GM21529 (cell line): Measurements from ENCODE around the gene EARS2.

Experiments used
- ATAC-seq: cut with Tn5 transposase; IDR thresholded peaks from one replicate; pipeline ENCODE4 v1.9.1; 2021; ENCODE audit not compliant: unreplicated experiment

The EARS2 gene

DNA sequence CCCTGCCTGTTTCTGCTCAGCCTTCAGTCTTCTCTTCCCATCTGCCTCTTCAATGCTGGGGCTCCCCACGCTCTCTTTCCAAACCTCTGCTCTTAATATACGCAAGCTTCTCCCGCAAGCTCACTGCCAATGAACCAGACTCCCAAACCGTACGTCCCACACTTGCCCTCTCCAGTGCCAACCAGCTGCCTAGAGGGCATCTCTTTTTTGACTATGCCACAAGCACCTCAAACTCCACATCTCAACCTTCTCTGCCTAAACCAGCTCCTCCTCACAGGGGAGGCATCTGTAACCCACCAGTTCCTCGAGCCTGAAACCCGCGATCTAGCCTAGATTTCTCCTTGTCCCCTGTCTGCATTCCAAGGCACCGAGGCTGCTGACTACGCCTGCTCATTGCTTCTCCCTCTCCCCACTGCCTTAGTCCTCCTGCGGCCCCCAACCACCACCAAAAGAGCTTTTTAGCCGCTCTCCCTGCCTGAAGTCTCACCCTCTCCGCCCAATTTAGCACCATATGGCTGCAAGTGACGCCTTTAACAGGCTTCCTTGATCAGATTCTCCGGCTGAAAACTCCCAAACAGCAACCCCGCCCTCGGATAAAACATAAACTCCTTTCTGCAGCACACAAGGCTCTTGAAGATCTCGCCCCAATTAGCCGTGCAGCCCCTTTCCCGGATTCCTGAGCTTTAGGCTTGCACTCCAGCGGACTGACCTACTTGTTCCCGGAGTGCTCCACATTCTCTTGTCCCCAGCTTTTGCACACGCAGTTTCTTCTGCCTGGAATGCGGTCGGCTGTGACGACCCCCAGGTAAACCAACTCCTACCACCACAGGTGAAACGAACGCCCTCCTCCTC is 48.3 kb downstream of the EARS2 start:
- no peak for ATAC-seq

DNA sequence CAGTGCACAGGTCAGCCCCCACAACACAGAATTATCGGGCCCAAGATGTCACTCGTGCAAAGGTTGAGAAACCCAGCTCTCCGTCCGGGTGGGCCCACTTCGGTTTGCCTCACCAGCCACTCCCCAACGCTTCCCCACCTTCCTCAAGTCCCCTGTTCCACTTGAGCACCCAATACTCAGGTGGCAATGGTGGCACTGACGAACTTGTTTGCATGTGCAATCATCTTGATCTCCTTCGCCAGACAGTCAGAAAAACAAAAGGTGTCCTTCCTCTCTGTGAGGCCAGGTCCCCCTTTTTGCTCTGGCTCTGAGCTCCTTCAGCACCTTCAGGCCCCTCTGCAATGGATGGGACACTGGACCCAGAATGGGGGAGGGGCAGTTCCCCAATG is 50.5 kb downstream of the EARS2 start:
- ATAC-seq: no peak

DNA sequence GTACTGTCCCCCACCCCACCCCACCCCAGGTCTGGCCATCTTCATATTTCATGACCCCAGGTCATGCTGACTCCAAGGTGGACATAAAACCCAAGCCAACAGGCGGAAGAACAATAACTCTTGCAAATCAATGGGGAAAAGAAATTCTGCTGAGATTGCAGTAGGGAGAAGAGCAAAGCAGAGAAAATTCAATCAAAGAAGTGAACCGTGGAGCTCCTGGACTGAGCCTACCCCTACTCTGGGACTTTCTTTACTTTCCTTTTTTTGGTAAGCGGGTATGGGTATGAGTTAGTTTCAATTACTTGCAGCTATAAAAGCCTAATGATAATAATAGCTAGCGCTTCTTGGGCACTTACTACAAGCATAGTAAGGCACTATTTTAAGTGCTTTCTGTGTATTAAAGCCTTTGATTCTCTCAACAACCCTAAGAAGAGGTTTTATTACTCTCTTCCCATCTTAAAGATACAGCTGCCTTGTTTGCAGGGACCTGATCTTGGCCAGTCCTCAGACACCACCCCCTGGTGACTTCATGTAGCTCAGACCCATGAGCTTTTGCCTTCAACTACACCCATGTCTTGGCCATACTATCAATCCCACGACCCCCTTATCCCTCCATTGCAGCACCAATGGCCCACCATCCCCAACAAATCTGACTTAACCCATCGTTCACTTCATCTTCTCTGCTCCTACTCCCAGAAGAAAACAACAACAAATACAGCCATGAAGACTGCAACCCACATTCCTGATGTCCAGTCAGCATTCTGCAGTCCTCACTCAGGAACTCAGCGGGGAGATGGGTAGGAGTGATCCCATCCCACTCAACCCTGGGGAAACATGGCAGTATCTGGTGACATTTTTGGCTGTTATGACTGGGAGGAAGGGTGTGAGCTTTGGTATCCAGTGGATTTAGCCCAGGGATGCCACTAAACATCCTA is 51.2 kb downstream of the EARS2 start:
- no peak for ATAC-seq

DNA sequence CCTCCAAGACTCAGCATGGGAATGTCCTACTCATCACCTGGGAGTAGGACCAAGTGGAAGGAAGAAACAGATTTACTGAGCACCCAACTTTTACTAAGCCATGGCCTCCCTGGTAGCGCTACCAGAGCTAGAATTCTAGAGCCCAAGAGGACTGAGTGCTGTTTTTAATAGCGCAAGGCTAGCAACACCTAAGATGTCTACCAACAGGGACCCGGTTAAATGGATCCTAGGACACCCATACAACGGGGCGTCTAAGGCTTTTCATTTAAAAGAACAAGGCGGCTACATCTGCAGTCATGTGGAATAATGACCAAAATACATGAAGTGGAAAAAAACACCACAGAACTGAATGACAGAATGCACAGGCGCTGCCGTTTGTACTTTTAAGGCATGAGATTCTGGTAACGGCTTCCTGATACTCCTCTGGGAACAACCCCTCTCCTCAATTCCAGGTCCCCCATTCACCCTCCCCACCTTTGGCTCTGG is 51.9 kb downstream of the EARS2 start:
- ATAC-seq: no peak

DNA sequence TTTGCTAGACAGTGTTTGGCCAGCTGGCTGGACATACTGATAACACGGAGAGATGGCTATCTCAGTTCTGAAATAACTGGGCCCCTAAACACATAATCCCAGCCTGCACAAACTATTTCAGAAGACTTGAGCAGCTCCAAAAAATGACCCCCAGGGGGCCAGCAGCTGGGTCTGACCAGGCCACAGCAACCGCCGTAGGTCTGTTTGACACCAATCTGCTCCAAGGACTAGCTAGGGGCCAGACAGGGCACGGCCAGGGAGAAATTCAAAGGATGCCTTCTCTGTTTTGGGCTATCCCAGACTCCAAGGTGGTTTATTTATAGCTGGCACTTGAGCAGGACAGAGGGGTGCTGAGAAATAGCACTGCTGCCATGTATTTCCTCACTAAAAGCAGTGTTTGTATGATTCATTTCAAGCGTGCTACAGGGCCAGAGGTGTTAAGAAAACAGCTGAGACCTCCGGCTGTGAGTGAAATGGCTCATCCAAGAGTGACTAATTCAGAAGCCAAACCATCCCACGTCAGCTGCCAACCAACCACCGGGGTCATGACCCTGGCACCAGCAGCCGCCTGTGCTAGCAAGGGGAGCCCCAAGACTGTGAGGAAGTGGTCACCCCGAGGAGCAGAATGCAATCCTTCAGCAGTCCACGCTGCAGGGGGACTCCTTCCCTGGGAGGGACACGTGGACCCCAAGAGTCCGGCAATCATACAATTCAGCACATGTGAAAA is 52.5 kb downstream of the EARS2 start:
- ATAC-seq: peak; percentile 67

DNA sequence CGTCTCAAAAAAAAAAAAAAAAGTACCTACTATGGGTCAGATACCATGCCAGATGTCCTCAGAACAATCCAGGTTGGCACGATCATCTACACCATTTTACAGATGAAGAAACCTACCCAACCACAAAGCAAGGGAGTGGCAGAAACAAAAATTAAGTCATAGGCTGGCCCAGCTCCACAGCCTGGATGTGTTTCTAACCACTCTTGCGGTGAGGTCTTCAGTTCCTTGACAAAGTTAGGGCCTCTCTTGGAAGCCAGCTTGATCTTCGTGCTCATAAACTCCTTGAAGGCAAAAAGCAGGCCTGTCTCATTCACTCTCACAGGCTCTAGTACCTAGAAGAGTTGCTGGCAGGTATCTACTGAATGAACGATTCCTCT is 53.1 kb downstream of the EARS2 start:
- ATAC-seq: no peak

DNA sequence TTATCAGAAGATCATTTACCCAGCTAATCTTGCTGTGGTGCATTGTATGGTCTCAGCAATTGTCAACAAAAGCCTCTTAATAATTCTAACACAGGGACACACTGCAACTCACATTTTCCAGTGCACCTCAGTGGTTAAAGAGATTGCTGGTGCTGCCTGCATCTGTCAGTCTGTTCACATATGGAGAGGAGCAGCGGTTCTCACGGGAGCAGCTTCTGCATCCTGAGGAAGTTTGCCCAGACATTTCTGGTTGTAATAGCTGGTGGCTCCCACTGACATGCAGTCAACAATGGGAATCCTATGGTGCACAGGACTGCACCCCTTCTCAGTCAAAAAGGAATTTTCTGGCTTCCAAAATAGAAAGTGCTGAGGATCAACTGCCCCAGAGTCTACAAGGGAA is 54.7 kb downstream of the EARS2 start:
- no peak for ATAC-seq

DNA sequence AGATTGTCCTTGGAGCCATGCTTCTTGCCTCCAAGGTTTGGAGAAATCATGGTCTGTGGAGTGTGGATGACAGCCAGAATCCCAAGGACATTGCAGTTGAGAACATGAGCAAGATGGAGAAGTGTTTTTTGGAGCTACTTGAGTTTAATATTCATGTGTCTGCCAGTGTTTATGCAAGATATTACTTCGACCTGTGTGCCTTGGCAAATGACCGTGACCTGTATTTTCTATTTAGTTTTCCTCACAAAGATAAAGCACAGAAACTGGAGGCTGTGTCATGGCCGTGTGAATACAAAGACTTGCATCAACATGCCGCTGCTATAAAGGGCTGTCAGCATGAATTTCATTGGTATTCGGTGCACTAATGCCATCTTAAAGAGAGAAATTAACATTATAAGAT is 55.9 kb downstream of the EARS2 start:
- ATAC-seq: no peak

DNA sequence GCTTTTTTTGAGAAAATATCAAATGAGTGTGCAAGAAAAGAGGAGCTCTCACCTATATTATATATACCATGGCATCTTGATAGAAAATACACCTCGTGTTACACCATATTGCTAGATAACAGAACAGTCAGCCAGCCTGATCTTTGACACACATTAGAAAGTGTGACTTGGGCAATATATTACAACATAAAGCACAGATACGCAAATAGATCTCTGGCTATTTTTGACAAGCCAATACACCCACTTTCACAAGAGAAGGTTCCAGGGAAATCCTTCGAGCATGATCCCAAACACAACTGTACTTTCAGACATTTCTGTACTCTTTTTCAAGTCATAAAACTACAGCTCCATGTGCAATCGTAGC is 56.3 kb downstream of the EARS2 start:
- ATAC-seq: no peak

DNA sequence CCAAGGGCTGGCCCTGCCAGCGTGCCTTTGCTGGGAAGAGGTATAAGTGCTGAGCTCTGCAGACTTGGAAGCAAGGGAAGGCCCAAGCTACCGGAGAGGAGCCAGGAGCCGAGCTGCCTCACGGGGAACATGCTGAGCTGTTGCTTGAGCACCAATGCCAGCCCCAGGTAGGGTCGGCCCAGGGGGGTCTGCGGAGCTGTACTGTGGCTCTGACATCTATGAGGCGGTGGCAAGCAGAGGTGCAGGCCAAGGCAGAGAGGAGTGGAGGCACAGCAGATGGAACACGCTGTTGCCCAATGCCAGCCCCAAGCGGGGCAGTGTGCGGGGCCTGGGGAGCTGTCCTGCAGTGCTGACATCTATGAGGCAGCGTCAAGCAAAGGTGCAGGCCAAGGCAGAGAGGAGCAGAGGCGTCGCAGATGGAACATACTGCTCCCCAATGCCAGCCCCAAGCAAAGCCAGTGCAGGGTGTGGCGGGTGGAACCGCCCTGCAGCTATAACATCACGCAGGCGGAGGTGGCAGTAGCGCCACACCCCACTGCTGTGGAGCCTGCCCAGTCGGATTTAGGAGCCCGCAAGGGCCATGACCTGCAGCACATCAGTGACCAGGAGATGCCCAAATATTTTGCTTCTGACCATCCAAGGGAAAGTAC is 56.8 kb downstream of the EARS2 start:
- no peak for ATAC-seq

DNA sequence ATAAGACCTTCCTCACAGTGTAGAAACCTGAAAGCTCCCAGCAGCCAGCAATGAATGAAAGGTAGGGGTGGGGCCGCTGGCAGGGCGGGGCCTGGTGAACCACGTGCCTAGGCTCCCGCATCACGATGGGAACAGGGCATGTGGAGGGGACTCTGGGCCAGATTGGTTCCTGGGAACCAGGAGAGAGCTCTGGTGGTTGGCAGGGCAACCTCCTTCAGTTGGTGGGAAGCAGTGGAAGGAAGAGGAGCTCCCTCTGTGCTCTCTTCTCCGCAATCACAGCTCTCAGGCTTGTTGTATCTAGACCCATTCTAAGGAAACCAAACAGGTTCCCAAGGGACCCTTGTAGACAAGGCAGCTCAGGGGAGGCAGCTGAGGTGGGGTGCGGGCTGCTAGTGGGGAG is 57.3 kb downstream of the EARS2 start:
- no peak for ATAC-seq

DNA sequence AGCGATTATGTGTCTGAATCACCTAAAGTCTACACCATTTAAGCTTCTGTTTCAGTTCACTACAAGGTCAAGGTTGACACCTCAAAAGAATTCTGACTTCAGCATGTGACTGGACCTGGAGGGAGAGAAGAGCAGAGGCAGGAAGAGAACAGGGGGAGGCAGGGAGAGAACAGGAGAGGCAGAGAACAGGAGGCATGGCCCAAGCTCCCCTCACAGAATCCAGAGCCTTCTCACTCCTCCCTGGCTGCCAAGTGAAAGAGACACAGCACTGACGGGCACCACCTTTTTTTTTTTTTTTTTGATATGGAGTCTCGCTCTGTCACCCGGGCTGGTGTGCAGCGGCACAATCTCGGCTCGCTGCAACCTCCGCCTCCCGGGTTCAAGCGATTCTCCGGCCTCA is 58.3 kb downstream of the EARS2 start:
- no peak for ATAC-seq

DNA sequence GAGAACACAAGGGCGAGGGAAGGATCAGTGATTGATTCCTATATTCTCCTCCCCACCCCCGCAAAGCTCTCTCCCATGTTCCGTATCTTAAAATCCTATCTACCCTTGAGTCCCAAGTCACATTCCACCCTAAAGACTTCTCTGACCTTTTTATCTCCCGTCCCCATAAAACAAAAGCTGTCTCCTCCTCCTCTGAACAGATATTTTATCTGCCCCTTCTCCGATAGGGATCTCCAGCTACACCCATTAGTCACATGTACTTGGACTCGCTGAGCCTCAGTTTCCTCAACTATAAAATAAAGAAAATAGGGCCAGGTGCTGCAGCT is 59.6 kb downstream of the EARS2 start:
- no peak for ATAC-seq

DNA sequence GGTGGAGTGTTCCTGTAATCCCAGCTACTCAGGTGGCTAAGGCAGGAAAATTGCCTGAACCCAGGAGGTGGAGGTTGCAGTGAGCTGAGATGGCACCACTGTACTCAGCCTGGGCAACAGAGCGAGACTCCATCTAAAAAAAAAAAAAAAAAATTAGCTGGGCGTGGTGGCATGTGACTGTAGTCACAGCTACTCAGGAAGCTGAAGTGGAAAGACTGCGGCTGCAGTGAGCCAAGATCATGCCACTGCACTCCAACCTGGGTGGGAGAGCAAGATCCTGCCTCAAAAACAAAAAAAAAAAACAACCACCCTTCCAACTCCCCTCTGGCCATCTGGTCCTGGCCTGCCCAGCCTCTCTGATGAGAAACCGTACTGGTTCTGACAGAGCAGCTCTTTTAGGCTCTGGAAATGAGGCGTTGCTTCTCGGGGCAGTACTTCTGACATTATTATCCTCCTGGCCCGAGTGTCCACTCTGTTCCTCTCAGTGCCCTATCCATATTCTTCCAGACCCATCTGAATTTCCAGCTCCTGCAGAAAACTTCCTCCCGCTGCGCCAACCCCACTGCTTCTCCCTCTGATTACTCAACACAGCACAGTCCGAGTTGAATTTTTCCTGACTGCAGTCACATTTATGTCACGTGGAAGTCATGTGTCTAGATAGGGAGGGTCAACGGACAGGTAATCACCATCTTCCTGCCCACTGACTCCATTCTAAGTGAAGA is 60.2 kb downstream of the EARS2 start:
- no peak for ATAC-seq

DNA sequence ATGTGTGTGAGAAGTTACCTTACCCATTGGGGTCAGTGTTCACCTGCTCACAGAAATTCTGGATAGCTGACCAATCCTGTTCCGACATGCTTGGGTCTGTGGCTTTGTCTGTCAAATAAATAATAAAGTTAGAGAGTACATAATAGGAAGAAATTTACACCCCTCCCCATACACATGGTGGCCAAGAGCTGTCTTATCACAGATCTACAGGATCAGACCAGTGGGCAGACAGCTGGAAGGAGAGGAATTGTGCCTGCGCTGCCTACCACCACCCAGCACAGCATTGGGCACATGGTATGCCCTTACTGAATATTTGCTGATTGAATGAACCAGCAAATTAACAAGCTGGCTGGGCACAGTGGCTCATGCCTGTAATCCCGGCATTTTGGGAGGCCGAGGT is 61.5 kb downstream of the EARS2 start:
- ATAC-seq: no peak

DNA sequence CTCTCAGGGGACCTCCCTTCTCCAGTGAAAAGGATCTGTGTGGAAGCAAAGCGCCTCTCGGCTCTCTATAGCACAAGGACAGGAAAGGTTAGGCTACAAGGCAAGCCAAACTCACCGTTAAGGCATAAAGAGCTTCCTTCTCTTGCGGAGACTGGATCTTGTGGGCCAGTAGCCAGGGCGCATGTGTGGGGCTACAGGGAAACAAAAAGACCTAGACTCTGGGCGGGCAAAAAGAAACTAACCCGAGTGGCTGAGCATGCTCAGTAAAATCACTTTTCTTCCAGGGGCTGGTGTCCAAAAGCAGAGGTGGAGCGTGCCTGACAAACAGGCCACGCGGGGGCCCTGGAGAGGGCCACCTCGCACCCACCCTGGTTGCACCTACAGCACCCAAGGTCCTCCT is 63.0 kb downstream of the EARS2 start:
- ATAC-seq: no peak

DNA sequence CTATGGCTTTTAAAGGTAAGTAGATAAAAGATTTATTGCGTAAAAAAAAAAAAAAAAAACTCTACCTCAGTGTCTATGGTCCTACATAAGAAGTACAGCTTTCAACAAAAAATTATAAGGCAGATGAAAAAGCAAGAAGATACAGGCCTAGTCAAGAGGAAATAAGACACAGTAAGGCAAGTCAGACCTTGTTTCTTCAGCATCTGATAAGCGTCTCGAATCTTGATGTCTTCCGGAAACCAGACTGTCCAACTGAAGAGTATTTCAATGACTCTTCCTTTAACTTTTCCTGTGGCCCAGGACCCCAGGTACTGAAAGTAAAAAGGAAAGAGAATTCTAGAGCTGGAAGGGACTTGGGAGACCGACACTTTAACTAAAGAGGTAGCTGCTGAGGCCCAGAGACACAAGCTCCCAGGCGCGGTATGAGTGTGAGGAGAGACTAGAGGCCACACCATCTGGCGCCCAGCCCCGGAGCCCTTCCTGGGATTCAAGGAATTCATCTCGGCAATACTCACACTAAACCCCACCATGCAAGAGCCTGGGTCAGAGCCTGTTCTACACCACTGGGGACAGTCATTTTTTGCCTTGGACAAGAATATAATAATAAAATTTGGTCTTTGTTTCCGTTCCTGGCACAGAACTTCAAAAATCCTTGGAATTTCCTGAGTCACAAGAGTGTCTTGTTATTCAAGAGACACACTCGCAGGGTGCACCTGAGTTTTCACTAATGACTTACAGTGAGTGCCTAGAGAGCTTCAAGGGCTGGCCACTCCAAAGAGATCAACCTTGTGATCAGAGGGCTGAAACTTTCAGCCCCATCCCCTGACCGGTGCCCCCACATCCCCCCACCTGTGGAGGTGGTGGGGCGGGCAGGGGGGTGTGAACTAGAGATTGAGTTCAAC is 65.4 kb downstream of the EARS2 start:
- ATAC-seq: no peak

DNA sequence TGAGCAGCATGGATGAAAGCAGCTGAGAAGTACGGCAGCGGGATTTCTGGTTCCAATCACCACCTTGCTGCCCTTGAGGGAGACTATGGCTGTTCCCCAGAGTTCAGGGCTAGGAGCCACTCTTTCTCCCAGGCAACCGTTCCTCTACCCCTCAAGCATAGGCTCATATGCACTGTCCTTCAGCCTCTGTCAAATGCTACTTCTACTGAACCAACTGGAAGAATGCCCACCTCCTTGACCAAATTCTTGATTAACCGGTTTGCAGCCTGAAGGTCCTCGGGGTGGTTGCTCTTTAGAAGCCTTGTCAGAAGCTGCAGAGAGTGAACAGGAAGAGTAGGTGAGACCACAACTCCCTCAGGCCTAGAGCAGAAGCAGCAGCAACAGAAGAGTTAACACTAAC is 70.7 kb downstream of the EARS2 start:
- ATAC-seq: no peak

DNA sequence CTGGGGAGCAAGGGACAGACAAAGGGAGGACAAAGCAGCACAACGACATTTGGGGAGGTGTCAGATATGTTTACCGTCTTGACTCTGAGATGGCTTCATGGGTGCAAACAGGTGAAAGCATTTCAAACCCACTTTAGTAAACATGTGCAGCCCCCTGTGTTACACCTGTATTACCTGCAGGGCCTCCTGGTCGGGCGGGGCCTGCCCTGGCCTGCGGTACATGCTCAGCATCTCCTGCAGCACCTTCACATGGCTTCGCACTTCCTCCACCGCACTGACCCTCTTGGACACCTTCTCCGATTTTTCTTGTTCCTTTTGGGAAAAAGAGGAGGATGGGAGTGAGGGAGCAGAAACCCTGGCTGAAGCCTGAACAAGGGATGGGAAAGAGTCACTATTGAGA is 71.3 kb downstream of the EARS2 start:
- ATAC-seq: no peak

DNA sequence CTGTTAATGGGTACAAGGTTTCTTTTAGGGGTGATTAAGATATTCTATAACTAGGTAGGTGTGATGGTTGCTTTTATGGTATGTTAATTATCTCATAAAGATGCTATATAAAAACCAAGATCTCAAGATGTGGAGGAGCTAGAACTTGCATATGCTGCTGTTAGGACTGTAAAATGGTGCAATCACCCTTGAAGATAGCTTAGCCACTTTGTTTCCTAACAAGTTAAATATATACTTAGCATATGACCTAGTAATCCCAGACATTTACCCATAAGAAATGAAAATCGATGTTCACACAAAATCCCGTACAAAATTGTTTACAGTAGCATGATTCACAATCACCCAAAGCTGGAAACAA is 71.9 kb downstream of the EARS2 start:
- no peak for ATAC-seq
